HepG2 (cell line): ENCODE data around the gene VSTM4. TPM values are rescaled to one million over a fixed set of nuclear protein-coding genes. Genes with fewer than 3 reads are reported as not detected.

Experiments
- ATAC-seq: fragments of 200-7000 bp; cut with Tn5 transposase; 3 replicates; pipeline ENCODE4 v1.9.1; 2020; ENCODE audit warnings: mild to moderate bottlenecking, moderate library complexity
- BruUV-seq: library from RNA; stranded (reverse); fragments of 400-500 nt; replicated peaks from 2 replicates; lab custom pipeline; 2021; lab: Mats Ljungman, UMichigan
- CTCF ChIA-PET: fragments of 300-600 bp; formaldehyde crosslinking; extraction: SDS; loops from one replicate; lab custom pipeline; 2021; ENCODE audit warnings: low total read pairs, inconsistent platforms, low intra/inter-chr PET ratio; lab: Yijun Ruan, JAX
- POLR2A ChIA-PET: fragments of 350-600 bp; sonication (Branson Sonifier 250); formaldehyde crosslinking; loops from one replicate; lab custom pipeline; 2020; ENCODE audit warnings: antibody characterized with exemption, inconsistent platforms; lab: Yijun Ruan, JAX
- DNase-seq: peaks from one replicate; pipeline ENCODE4 v3.0.0-alpha.2; 2015; ENCODE audit warnings: low spot score
- FAIRE-seq: peaks from 3 replicates; lab custom pipeline; 2011; peaks lifted over from hg19 to GRCh38; lab: Jason Lieb, UNC
- H2AFZ ChIP-seq: one replicate; pipeline ENCODE4 v1.6.1; 2011; ENCODE audit warnings: low read length, inconsistent platforms
- H3K27ac ChIP-seq: fragments of 300-600 bp; 3 replicates; pipeline ENCODE4 v1.8.0; 2011; ENCODE audit warnings: mixed run types, mild to moderate bottlenecking, mixed read lengths, low read length, inconsistent platforms; ENCODE audit not compliant: insufficient read depth; ENCODE audit errors: extremely low read length
- H3K27me3 ChIP-seq, 2 experiments: fragments of 200-600 bp in 1 of 2; 2 replicates in 1 of 2; 3 replicates in 1 of 2; pipeline versions ENCODE4 v1.6.0 to v1.8.0; 2011; ENCODE audit warnings: low read length in 2 of 2, mild to moderate bottlenecking in 2 of 2, moderate library complexity in 2 of 2, inconsistent platforms in 1 of 2; ENCODE audit not compliant: insufficient read depth in 2 of 2, control insufficient read depth in 1 of 2
- H3K36me3 ChIP-seq, 2 experiments: fragments of 200-600 bp in 1 of 2; replicated peaks in 1 of 2; 2 replicates in 1 of 2; 3 replicates in 1 of 2; pipeline versions ENCODE4 v1.5.1 to v1.8.0; 2011; ENCODE audit warnings: low read length in 2 of 2, inconsistent platforms in 1 of 2; ENCODE audit not compliant: insufficient read depth in 2 of 2, control insufficient read depth in 1 of 2
- H3K4me1 ChIP-seq: 2 replicates; pipeline ENCODE4 v1.5.1; 2012; ENCODE audit warnings: low read length, inconsistent platforms; ENCODE audit not compliant: insufficient read depth
- H3K4me2 ChIP-seq: 2 replicates; pipeline ENCODE4 v1.6.0; 2011; ENCODE audit warnings: low read depth, low read length, inconsistent platforms
- H3K4me3 ChIP-seq, 3 experiments: fragments of 200-600 bp in 1 of 3; sonication (generic), shearing (Covaris generic) in 1 of 3; replicated peaks in 1 of 3; 2 replicates each; pipeline ENCODE4 v1.5.1; 2011 to 2016; ENCODE audit warnings: low read length in 3 of 3, inconsistent platforms in 2 of 3, low read depth in 2 of 3, mild to moderate bottlenecking in 2 of 3, control low read depth in 1 of 3, mixed read lengths in 1 of 3; ENCODE audit not compliant: insufficient read depth in 1 of 3
- H3K79me2 ChIP-seq: one replicate; pipeline ENCODE4 v1.6.1; 2011; ENCODE audit warnings: low read length, inconsistent platforms; ENCODE audit not compliant: insufficient read depth
- H3K9ac ChIP-seq: 2 replicates; pipeline ENCODE4 v1.6.0; 2011; ENCODE audit warnings: mild to moderate bottlenecking, low read depth, low read length, inconsistent platforms; ENCODE audit not compliant: insufficient read depth
- H3K9me3 ChIP-seq: 2 replicates; pipeline ENCODE4 v1.5.1; 2012; ENCODE audit warnings: mild to moderate bottlenecking, low read length
- H4K20me1 ChIP-seq: 2 replicates; pipeline ENCODE4 v1.6.0; 2011; ENCODE audit warnings: inconsistent platforms, mild to moderate bottlenecking, low read length, moderate library complexity; ENCODE audit not compliant: insufficient read depth
- CC2D1A ChIP-seq: sonication (generic); formaldehyde crosslinking; IDR thresholded peaks from 2 replicates; pipeline ENCODE4 v1.8.1; 2023; ENCODE audit warnings: mild to moderate bottlenecking, missing genetic modification reagents
- FOSL1 ChIP-seq: sonication (generic); formaldehyde crosslinking; IDR thresholded peaks from 2 replicates; pipeline ENCODE4 v1.9.0; 2021; ENCODE audit warnings: missing genetic modification reagents, borderline replicate concordance
- MAFF ChIP-seq: IDR thresholded peaks from 2 replicates; pipeline ENCODE4 v1.6.1; 2011; ENCODE audit warnings: low read depth, low read length, improper control_type of control experiment
- MAFK ChIP-seq, 2 experiments: IDR thresholded peaks in 1 of 2; conservative IDR thresholded peaks in 1 of 2; 2 replicates each; pipeline ENCODE4 v1.6.1; 2011; ENCODE audit warnings: improper control_type of control experiment in 2 of 2, low read length in 2 of 2
- PATZ1 ChIP-seq: sonication (generic); formaldehyde crosslinking; IDR thresholded peaks from 2 replicates; pipeline ENCODE4 v1.4.0; 2020; ENCODE audit warnings: missing genetic modification reagents
- RXRA ChIP-seq: sonication (generic); formaldehyde crosslinking; IDR thresholded peaks from 2 replicates; pipeline ENCODE4 v1.5.1; 2020; ENCODE audit warnings: missing genetic modification reagents
- TEAD3 ChIP-seq: optimal IDR thresholded peaks from 2 replicates; pipeline ENCODE3; 2016; ENCODE audit warnings: borderline replicate concordance
- U2AF2 ChIP-seq: fragments of 200-400 bp; formaldehyde crosslinking; IDR thresholded peaks from 2 replicates; pipeline ENCODE4 v1.6.1; 2017; ENCODE audit warnings: low read depth, mild to moderate bottlenecking, low read length
- ZBTB21 ChIP-seq: sonication (generic); formaldehyde crosslinking; IDR thresholded peaks from 2 replicates; pipeline ENCODE4 v1.4.0; 2020; ENCODE audit warnings: missing genetic modification reagents
- ZNF282 ChIP-seq: fragments of 450-650 bp; IDR thresholded peaks from 2 replicates; pipeline ENCODE4 v1.6.1; 2018; ENCODE audit not compliant: partially characterized antibody
- ZNF678 ChIP-seq: sonication (generic); formaldehyde crosslinking; IDR thresholded peaks from 2 replicates; pipeline ENCODE4 v1.4.0; 2020; ENCODE audit warnings: mild to moderate bottlenecking, missing genetic modification reagents
- ZNF790 ChIP-seq: sonication (generic); formaldehyde crosslinking; IDR thresholded peaks from 2 replicates; pipeline ENCODE4 v1.8.0; 2022; ENCODE audit warnings: missing genetic modification reagents, mild to moderate bottlenecking, borderline replicate concordance
- ZNF891 ChIP-seq: sonication (generic); formaldehyde crosslinking; IDR thresholded peaks from 2 replicates; pipeline ENCODE4 v1.5.0; 2020; ENCODE audit warnings: mild to moderate bottlenecking, missing genetic modification reagents
- WGBS: methylation state at CpG from one replicate; pipeline ENCODE4 v1.1.6; 2017; ENCODE audit warnings: low lambda C conversion rate; 5-methylcytosine and 5-hydroxymethylcytosine counted together
- in situ Hi-C: cut with HindIII; loops from 2 replicates; pipeline ENCODE4 v1.10.0; 2017; ENCODE audit warnings: low pct_unique_long_range_greater_than_20kb; ENCODE audit not compliant: extremely low pct_ligation_motif_present
- intact Hi-C: fragments of 100-400 bp; cut with micrococcal nuclease; formaldehyde crosslinking; loops from one replicate; pipeline ENCODE4 v1.10.0; 2022; ENCODE audit not compliant: unreplicated experiment
- polyA plus RNA-seq, 8 experiments: library from polyadenylated mRNA; depleted of rRNA in 3 of 8; stranded (reverse) in 7 of 8; unstranded in 1 of 8; fragments of >200 nt; fragmentation: Illumina TruSeq in 4 of 8; extraction: Trizol in 4 of 8; gene quantifications; 2 replicates each; pipeline versions ENCODE4 v1.2.1 to v1.2.3, GENCODE V29; 2011 to 2016; ENCODE audit warnings: low read depth in 4 of 8, missing spikeins in 1 of 8, mixed read lengths in 1 of 8; ENCODE audit not compliant: insufficient read depth in 1 of 8
- total RNA-seq, 5 experiments: library from RNA; depleted of rRNA; stranded (reverse); fragments of >200 nt; fragmentation: Illumina TruSeq; extraction: Trizol; gene quantifications; 2 replicates each; pipeline ENCODE4 v1.2.3, GENCODE V29; 2016; ENCODE audit warnings: low read depth in 1 of 5

VSTM4 gene
- total and polyA plus RNA-seq, 2 of the 13 experiments (the other 11 are each of a cell fraction or from before 2014, with no cell fraction given): not detected

GRCh38 chr10:49082766-49083165, 32.6 kb downstream of the VSTM4 start:
- no TSS peak for BruUV-seq
- Histone ChIP-seq H3K27me3 (peaks cover 0 to 1% of the 10 kb centered on the region in 2 experiments; a peak in 1 of 5 replicates), H4K20me1 (no peaks in the 10 kb centered on the region), H3K36me3 (no peaks in the 10 kb centered on the region), H3K9ac (no peak overlapping the region), H3K4me2 (no peak overlapping the region), H3K4me1 (peaks cover 18% of the 10 kb centered on the region), H3K79me2 (no peaks in the 10 kb centered on the region), H2AFZ (no peak overlapping the region), H3K9me3 (peaks cover 12% of the 10 kb centered on the region), H3K27ac (no peak overlapping the region), H3K4me3 (no peak overlapping the region)
- CTCF ChIA-PET: no interaction called here
- POLR2A ChIA-PET: no interaction called here
- no peak for ATAC-seq
- 0% methylated on average over 2 of the region's 2 CpGs for WGBS
- no peak for TF ChIP-seq U2AF2
- no peak for TF ChIP-seq FOSL1 (CRISPR knock-in tag)
- TF ChIP-seq ZNF678 (CRISPR knock-in tag): no peak
- TF ChIP-seq CC2D1A: no peak
- no peak for TF ChIP-seq ZBTB21 (CRISPR knock-in tag)
- TF ChIP-seq ZNF891 (CRISPR knock-in tag): no peak
- no peak for TF ChIP-seq RXRA
- no peak for FAIRE-seq
- no peak for DNase-seq
- intact Hi-C loops: no loop called here
- in situ Hi-C loops: no loop called here

GRCh38 chr10:49081547-49082275, 33.6 kb downstream of the VSTM4 start:
- Histone ChIP-seq H4K20me1 (no peaks in the 10 kb centered on the region), H2AFZ (no peak overlapping the region), H3K4me1 (peaks cover 18% of the 10 kb centered on the region), H3K4me3 (no peak overlapping the region), H3K79me2 (no peaks in the 10 kb centered on the region), H3K4me2 (no peak overlapping the region; the same call in 1 of the 2 replicates), H3K9ac (no peak overlapping the region), H3K9me3 (peaks cover 5% of the 10 kb centered on the region), H3K27ac (no peak overlapping the region), H3K27me3 (peaks cover 0 to 1% of the 10 kb centered on the region in 2 experiments; a peak in 1 of 5 replicates), H3K36me3 (no peaks in the 10 kb centered on the region)
- in situ Hi-C loops (no loop called here), intact Hi-C loops (no loop called here)
- CTCF ChIA-PET: no interaction called here
- peak; percentile 67 for DNase-seq
- WGBS: 2% methylated on average over 4 of the region's 9 CpGs
- POLR2A ChIA-PET: no interaction called here
- no peak for FAIRE-seq
- peak; percentile 97 for ATAC-seq
- no peak for TF ChIP-seq ZNF790 (CRISPR knock-in tag)
- TF ChIP-seq PATZ1 (CRISPR knock-in tag): 0 out of 2 replicates have a peak, but pooled peaks have one; percentile 29
- TF ChIP-seq ZNF282: no peak
- peak; percentile 34; the same call in 1 of the 2 replicates for TF ChIP-seq MAFF
- peak in 1 of 2 experiments; percentile 31; a peak in 3 of 4 replicates for TF ChIP-seq MAFK (conservative IDR thresholded peaks at IDR 0.05 in 1 of 2, IDR thresholded peaks at IDR 0.05 in 1 of 2; ENCODE audit: low read length in 2 of 2)
- peak; percentile 51 for TF ChIP-seq TEAD3 (CRISPR knock-in tag)
- TF ChIP-seq, all 625 proteins: peak for 4
- BruUV-seq: no TSS peak
